RWPE2 (cell line): ENCODE results near the gene DPEP3.

Experiments
- ATAC-seq: fragments of 200-7000 bp; cut with Tn5 transposase; 3 replicates; pipeline ENCODE4 v1.9.1; 2021; ENCODE audit warnings: low read depth
- DNase-seq: peaks from one replicate; pipeline ENCODE4 v3.0.0-alpha.2; 2020; ENCODE audit warnings: low spot score
- H3K27ac ChIP-seq: fragments of 450-650 bp; 2 replicates; pipeline ENCODE4 v1.5.1; 2017; ENCODE audit warnings: mild to moderate bottlenecking; ENCODE audit not compliant: poor library complexity, severe bottlenecking
- H3K27me3 ChIP-seq: fragments of 250-450 bp; sonication (Bioruptor Pico); 2 replicates; pipeline ENCODE4 v1.5.1; 2021; ENCODE audit warnings: mild to moderate bottlenecking, moderate library complexity; ENCODE audit not compliant: insufficient read depth, poor library complexity, severe bottlenecking
- H3K36me3 ChIP-seq: fragments of 250-450 bp; sonication (Bioruptor Pico); 2 replicates; pipeline ENCODE4 v1.5.1; 2020; ENCODE audit warnings: low read depth, mild to moderate bottlenecking, moderate library complexity
- H3K4me1 ChIP-seq: fragments of 250-450 bp; sonication (Bioruptor Pico); 2 replicates; pipeline ENCODE4 v1.5.1; 2021; ENCODE audit warnings: mild to moderate bottlenecking, moderate library complexity; ENCODE audit not compliant: insufficient read depth, poor library complexity, severe bottlenecking
- H3K4me3 ChIP-seq: fragments of 250-450 bp; sonication (Bioruptor Pico); 2 replicates; pipeline ENCODE4 v1.5.1; 2021; ENCODE audit warnings: mild to moderate bottlenecking, moderate library complexity; ENCODE audit not compliant: severe bottlenecking
- H3K9me3 ChIP-seq: fragments of 250-450 bp; sonication (Bioruptor Pico); 2 replicates; pipeline ENCODE4 v1.5.1; 2021; ENCODE audit warnings: mild to moderate bottlenecking, moderate library complexity; ENCODE audit not compliant: severe bottlenecking
- CTCF ChIP-seq: fragments of 450-650 bp; IDR thresholded peaks from one replicate; pipeline ENCODE4 v1.5.1; 2017; ENCODE audit warnings: mild to moderate bottlenecking, moderate library complexity; ENCODE audit not compliant: poor library complexity, severe bottlenecking

DPEP3 gene

GRCh38 chr16:67944690-67945391 lies 35.5 kb downstream of the DPEP3 start:
- Histone ChIP-seq H3K36me3 (peaks cover 84% of the 10 kb centered on the region), H3K27ac (no peak overlapping the region), H3K27me3 (no peaks in the 10 kb centered on the region), H3K4me1 (no peaks in the 10 kb centered on the region), H3K9me3 (no peaks in the 10 kb centered on the region), H3K4me3 (no peak overlapping the region)
- DNase-seq (no peak), ATAC-seq (no peak)
- TF ChIP-seq CTCF = no peak

GRCh38 chr16:67943619-67944504 lies 36.4 kb downstream of the DPEP3 start, which contains the start of gene LCAT:
TSS of gene LCAT (minus strand) at chr16:67944120. CDS start at chr16:67944101, 19 bp downstream.
- DNase-seq (no peak), ATAC-seq (no peak)
- no peak for TF ChIP-seq CTCF
- H3K36me3 ChIP-seq = peaks cover 74% of the 10 kb centered on the region
- no peaks in the 10 kb centered on the region for H3K27me3 ChIP-seq
- H3K27ac ChIP-seq = no peak within 1 kb of the TSS
- no peaks in the 10 kb centered on the region for H3K9me3 ChIP-seq
- no peaks in the 10 kb centered on the region for H3K4me1 ChIP-seq
- no peak within 1 kb of the TSS for H3K4me3 ChIP-seq

- no peak overlapping the region for H3K27ac ChIP-seq
- H3K4me3 ChIP-seq = no peak overlapping the region
- no peak for ATAC-seq
- no peaks in the 10 kb centered on the region for H3K27me3 ChIP-seq
- no peaks in the 10 kb centered on the region for H3K9me3 ChIP-seq
- peaks cover 68% of the 10 kb centered on the region for H3K36me3 ChIP-seq
- DNase-seq = no peak
- H3K4me1 ChIP-seq = no peaks in the 10 kb centered on the region
- TF ChIP-seq CTCF = no peak
These were observed 37.1 kb downstream of the DPEP3 start for GRCh38 chr16:67943256-67943618.

- Histone ChIP-seq H3K4me3 (no peak overlapping the region), H3K4me1 (no peaks in the 10 kb centered on the region), H3K36me3 (peaks cover 63% of the 10 kb centered on the region), H3K9me3 (no peaks in the 10 kb centered on the region), H3K27ac (no peak overlapping the region), H3K27me3 (no peaks in the 10 kb centered on the region)
- ATAC-seq (peak; percentile 1; the same call in 2 of the 3 replicates), DNase-seq (no peak)
- no peak for TF ChIP-seq CTCF
These were observed 37.6 kb downstream of the DPEP3 start for GRCh38 chr16:67942510-67943255.
